ENCODE measurements around the gene IL4R.

Gene IL4R

DNA sequence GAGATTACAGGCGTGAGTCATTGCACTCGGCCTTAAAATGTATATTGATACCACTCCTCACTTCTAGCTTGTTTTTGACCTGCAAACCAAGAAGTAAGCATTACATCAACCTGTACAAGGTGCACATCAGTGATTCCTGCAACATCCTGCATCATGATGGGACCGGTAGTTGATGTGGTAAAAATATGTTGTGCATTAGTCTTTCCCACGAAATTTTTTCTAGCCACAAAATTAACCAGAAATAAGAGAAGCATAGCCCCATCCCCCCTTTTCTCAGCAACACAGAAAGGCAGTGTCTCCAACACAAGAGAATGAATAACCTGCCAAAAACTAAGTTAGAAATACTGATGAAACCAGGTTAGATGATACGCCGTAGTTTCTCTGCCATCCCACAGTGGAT, 24.1 kb upstream of the IL4R start:
- peak; percentile 60 for DNase-seq

DNA sequence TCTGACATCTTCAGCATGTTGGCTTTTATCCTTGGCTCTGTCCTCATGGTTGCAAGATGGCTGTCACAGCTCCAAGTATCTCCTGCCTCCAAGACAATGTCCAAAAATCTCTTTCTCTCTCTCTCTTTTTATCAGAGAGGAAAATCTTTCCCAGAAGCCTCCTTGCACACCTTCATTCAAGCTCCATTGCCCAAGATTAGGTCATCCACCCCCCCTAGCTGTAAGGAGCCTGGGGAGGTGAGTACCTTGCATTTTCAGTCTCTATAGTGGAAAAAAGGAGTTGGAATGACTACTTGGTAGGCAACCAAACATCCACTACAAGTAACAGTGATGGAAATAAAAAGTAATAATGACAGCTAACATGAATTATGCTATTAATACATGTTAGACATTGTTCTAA, 23.2 kb upstream of the IL4R start:
- DNase-seq, result no peak

- no peak for DNase-seq
Observed at GRCh38 chr16:27291106-27291505, 22.7 kb upstream of the IL4R start.

GRCh38 chr16:27291722-27292240, 22.0 kb upstream of the IL4R start:
- DNase-seq, result no peak

- no peak for DNase-seq
Observed at GRCh38 chr16:27293343-27293742, 20.4 kb upstream of the IL4R start.

- no peak for DNase-seq
Observed at GRCh38 chr16:27298132-27298531, 15.6 kb upstream of the IL4R start.

DNA sequence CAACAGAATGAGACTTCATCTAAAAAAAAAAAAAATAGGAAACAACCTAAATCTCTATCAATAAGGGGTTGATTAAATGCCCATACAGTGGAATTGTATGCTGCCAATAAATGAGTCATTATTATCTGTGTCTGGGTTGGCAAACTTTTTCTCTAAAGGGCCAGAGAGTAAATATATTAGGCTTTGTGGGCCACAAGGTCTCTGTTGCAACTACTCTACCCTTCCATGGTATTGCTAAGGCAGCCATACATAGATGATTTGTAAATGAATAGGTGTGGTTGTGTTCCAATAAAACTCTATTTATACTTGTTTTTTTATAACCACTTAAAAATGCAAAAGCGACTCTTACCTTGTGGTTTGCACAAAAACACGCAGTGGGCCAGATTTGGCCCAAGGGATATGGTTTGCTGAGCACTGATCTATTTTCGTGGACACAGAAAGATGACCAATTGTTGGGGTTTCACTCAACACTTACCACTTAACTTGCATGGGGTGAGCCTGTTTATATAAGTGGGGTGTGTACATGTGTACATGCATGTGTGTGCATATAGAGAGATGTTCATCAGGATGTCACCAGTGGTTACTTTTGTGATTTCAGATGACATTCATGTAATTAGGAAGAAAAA, 12.4 kb upstream of the IL4R start:
- no peak for DNase-seq

DNA sequence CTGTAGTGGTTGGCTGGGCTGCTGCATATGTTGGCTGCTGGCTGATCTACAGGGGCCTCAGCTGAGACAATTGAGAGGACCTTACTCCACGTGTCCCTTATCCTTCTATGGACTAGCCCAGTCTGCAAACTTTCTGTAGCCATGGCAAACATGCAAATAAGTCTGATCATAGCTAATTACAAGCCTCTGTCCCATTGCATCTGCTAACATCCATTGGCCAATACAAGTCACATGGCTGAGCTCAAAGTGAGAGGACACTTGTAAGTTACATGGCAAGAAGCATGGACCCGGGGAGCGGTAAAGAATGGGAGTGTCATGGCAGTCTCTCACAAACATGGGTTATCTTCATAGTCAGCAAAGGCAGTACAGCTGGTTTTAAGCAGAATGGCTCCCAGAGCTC, 11.6 kb upstream of the IL4R start:
- no peak for DNase-seq

GRCh38 chr16:27303256-27304100, 10.3 kb upstream of the IL4R start:
- no peak for DNase-seq

- no peak for DNase-seq
Observed at GRCh38 chr16:27304102-27304501, 9.7 kb upstream of the IL4R start.

DNA sequence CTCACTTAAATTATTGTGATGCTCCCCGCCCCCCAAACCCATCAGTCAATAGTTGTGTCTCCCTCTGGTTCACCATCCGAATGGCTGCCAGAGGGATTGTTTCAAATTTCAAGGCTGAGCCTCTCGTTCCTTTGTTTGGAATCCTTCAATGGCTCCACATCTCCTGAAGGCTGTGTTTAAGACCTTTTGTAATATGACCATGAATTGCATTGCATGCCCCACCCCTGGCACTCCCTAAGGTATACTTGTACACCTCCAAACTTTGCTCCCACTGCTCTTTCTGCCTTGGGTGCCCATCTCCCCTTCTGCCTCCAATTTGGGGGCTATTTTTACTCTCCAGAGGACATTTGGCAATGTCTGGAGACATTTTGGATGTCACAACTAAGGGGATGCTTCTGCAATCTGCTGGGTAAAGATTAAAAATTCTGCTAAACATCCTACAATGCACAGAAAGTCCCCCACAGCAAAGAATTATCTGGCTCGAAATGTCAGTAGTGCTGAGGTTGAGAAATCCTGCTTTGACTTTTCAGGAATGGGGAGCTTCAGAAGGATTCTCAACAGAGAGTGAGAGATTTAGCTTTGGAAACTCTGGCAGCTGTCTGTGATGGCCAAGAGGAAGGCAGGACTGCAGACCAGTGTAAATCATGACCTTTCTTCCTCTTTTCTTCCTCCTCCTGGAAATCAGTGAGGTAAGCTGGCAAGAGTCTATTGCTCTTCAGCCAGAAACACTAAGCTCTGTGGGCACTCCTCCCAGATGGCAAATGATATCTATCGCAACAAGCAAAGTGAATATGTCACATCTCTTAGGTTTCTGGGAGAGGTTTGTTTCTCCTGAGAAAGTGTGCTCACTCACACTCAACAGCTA, 8.7 kb upstream of the IL4R start:
- no peak for DNase-seq

- no peak for DNase-seq
Observed at GRCh38 chr16:27305839-27306442, 7.8 kb upstream of the IL4R start.

GRCh38 chr16:27308792-27309191, 5.0 kb upstream of the IL4R start:
- DNase-seq, result no peak

- DNase-seq, result no peak
Observed at GRCh38 chr16:27310576-27311447, 3.0 kb upstream of the IL4R start.

- peak; percentile 31 for DNase-seq
Observed at GRCh38 chr16:27311448-27311830, 2.3 kb upstream of the IL4R start.

GRCh38 chr16:27311897-27312303, 1.9 kb upstream of the IL4R start:
- no peak for DNase-seq

DNA sequence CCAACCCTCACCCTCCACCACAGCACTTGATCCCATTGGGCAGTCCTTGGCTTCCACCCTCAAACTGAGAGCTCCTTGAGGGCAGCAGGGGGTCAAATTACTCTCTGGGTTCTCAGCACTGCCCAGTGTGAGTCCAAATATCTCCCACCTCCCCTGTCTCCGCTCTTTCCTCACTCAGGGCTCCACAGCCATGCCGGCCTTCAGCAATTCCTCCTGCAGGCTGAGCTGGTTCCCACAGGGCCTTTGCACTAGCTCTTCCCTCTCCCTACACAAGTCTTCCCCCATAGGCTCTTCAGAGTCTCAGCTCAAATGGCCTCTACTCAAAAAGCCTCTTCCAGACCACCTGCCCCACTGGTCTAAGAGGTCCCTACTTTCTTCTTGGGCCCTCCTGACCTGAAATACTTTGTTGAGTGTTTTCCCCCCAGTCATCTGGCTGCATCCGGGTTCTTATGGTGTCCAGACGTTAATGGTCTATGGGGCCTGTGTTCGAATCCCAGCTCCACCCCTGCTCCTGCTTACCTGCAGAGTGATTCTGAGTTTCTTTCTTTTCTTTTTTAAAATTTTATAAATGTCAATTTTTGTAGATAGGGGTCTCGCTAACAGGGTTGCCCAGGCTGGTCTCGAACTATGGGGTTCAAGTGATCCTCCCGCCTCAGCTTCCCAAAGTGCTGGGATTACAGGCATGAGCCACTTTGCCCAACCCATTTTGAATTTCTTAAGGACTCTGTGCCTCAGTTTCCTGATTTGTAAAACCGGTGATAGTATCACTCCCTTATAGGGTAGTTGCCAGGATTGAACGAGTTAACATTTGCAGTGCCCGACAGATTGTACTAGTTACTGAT, 973 bp upstream of the IL4R start:
- no peak for DNase-seq

DNA sequence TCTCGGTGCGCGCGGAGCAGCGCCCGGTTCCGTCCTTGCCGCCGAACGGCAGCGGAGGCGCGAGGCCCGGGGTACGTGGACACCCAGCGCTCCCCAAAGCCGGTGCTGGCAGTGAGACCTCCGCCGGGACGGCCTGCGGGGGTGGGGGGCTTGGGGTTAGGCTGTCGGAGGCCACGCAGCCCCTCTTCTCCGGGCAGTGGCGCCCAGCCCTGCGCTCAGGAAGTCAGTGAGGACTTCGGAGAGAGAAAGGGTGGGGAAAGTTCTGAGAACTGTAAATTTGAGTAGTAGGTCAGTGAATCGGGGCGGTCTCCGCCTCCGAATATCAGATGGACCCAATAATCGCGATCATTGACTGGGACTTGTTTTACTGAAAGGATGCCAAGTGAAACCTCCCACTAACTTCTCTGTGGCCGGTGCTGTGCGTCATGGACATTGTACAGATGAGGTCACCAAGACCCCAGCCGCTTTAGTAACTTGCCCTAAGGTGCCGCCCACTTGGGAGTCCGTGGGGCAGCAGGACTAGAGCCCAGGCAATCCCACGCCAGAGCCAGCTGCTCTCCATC, 468 bp downstream of the IL4R start:
- DNase-seq, result peak; percentile 79

- DNase-seq, result no peak
Observed at GRCh38 chr16:27314986-27315332, 1.2 kb downstream of the IL4R start.

DNA sequence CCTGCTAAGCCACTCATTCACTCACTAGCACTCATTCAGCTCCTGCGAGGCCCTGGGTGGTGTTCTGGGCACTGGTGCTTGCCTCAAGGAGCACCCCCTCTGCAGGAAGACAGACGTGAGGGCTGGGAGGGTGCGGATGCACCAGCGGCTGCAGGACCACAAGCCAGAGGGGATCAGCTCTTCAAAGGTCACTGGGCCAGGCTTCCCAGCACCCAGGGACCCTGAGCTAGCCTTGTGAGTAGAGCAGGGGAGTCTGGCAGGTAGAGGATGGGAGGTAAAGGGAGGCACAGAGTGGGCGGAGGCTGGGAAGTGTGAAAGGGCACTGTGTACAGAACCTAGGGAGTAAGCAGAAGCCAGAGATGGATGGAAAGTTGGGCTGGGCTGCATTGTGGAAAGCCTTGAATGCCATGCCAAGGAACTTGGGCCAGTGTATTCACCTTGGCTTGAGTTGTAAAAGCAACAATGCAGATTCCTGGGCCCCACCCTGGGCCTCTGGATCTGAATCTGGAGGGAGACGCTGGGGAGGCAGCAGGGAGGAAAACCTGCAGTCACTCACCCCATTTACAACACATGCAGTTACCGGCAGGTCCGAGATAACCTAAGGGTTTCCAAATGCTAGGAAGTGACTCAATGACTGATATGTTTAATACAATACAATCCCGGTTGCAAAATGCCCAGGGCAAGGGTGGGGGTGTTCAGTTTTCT, 1.7 kb downstream of the IL4R start:
- peak; percentile 48 for DNase-seq
